GM23338 (cell line): ENCODE results near the gene PP2D1. TPM values are rescaled to one million over a fixed set of nuclear protein-coding genes. Genes with fewer than 3 reads are reported as not detected.

Source experiments
- ATAC-seq: fragments of 200-7000 bp; cut with Tn5 transposase; 3 replicates; pipeline ENCODE4 v1.9.1; 2020
- DNase-seq: peaks from one replicate; pipeline ENCODE4 v3.0.0-alpha.2; 2015; ENCODE audit warnings: low spot score
- H2AFZ ChIP-seq: fragments of 200-600 bp; sonication (generic); 2 replicates; pipeline ENCODE4 v1.8.0; 2016; ENCODE audit warnings: antibody characterized with exemption, mild to moderate bottlenecking, moderate library complexity
- H3F3A ChIP-seq: fragments of 200-600 bp; sonication (generic); replicated peaks from 2 replicates; pipeline ENCODE4 v1.8.0; 2017; ENCODE audit warnings: antibody characterized with exemption, mixed run types, low read depth
- H3K27ac ChIP-seq: fragments of 200-600 bp; sonication (generic); 2 replicates; pipeline ENCODE4 v1.6.1; 2016; ENCODE audit warnings: low read depth
- H3K27me3 ChIP-seq: fragments of 200-600 bp; sonication (generic); 2 replicates; pipeline ENCODE4 v1.8.0; 2016; ENCODE audit warnings: mild to moderate bottlenecking, mixed run types, moderate library complexity; ENCODE audit not compliant: insufficient read depth
- H3K36me3 ChIP-seq: fragments of 200-600 bp; sonication (generic); 2 replicates; pipeline ENCODE4 v1.8.0; 2016; ENCODE audit warnings: mild to moderate bottlenecking; ENCODE audit not compliant: insufficient read depth
- H3K4me1 ChIP-seq: fragments of 200-600 bp; sonication (generic); 2 replicates; pipeline ENCODE4 v1.8.0; 2016; ENCODE audit warnings: mild to moderate bottlenecking, moderate library complexity; ENCODE audit not compliant: insufficient read depth
- H3K4me2 ChIP-seq: fragments of 200-600 bp; sonication (generic); 2 replicates; pipeline ENCODE4 v1.7.1; 2017; ENCODE audit warnings: mixed run types
- H3K4me3 ChIP-seq: fragments of 200-600 bp; sonication (generic); 2 replicates; pipeline ENCODE4 v1.6.1; 2016; ENCODE audit warnings: mixed run types
- H3K79me2 ChIP-seq: fragments of 200-600 bp; sonication (generic); replicated peaks from 2 replicates; pipeline ENCODE4 v1.8.0; 2017; ENCODE audit warnings: mild to moderate bottlenecking; ENCODE audit not compliant: insufficient read depth
- H3K9me2 ChIP-seq: fragments of 200-600 bp; sonication (generic); 2 replicates; pipeline ENCODE4 v1.8.0; 2017; ENCODE audit not compliant: insufficient read depth
- H4K20me1 ChIP-seq: fragments of 200-600 bp; sonication (generic); replicated peaks from 2 replicates; pipeline ENCODE4 v1.8.0; 2017; ENCODE audit warnings: mild to moderate bottlenecking; ENCODE audit not compliant: insufficient read depth
- H3K27ac Mint-ChIP-seq: 2 replicates; pipeline ENCODE4 v1.8.0; 2020; ENCODE audit warnings: inconsistent platforms, mild to moderate bottlenecking, moderate library complexity, mixed read lengths
- H3K27me3 Mint-ChIP-seq: 3 replicates; pipeline ENCODE4 v1.8.0; 2022; ENCODE audit warnings: low read depth, mild to moderate bottlenecking, moderate library complexity, mixed read lengths, inconsistent platforms; ENCODE audit not compliant: insufficient read depth, poor library complexity
- H3K36me3 Mint-ChIP-seq: 3 replicates; pipeline ENCODE4 v1.8.0; 2021; ENCODE audit warnings: low read depth, mild to moderate bottlenecking, inconsistent platforms, moderate library complexity, mixed read lengths
- H3K4me1 Mint-ChIP-seq: 3 replicates; pipeline ENCODE4 v1.8.0; 2020; ENCODE audit warnings: mild to moderate bottlenecking, inconsistent platforms, mixed read lengths
- H3K4me3 Mint-ChIP-seq: 3 replicates; pipeline ENCODE4 v1.8.0; 2021; ENCODE audit warnings: moderate library complexity, mild to moderate bottlenecking, inconsistent platforms, mixed read lengths
- H3K9me3 Mint-ChIP-seq: 3 replicates; pipeline ENCODE4 v1.8.0; 2020; ENCODE audit warnings: moderate library complexity, mild to moderate bottlenecking, inconsistent platforms, mixed read lengths
- CREB1 ChIP-seq: fragments of 250-450 bp; sonication (Bioruptor Pico); IDR thresholded peaks from 2 replicates; pipeline ENCODE4 v1.5.0; 2020; ENCODE audit warnings: low read depth, mild to moderate bottlenecking, moderate library complexity
- EZH2 ChIP-seq: fragments of 200-600 bp; sonication (generic); IDR thresholded peaks from one replicate; pipeline ENCODE4 v1.8.0; 2017; ENCODE audit warnings: antibody characterized with exemption, mild to moderate bottlenecking, low read depth; ENCODE audit not compliant: unreplicated experiment
- EZH2phosphoT487 ChIP-seq: fragments of 200-600 bp; sonication (generic); IDR thresholded peaks from one replicate; pipeline ENCODE4 v1.8.1; 2018; ENCODE audit warnings: antibody characterized with exemption; ENCODE audit not compliant: unreplicated experiment
- JUNB ChIP-seq: IDR thresholded peaks from one replicate; pipeline ENCODE4 v1.6.1; 2016; ENCODE audit warnings: antibody characterized with exemption; ENCODE audit not compliant: unreplicated experiment
- NANOG ChIP-seq: IDR thresholded peaks from 2 replicates; pipeline ENCODE4 v1.6.1; 2016; ENCODE audit warnings: antibody characterized with exemption, borderline replicate concordance
- POLR2AphosphoS5 ChIP-seq: IDR thresholded peaks from 2 replicates; pipeline ENCODE4 v1.6.1; 2016; ENCODE audit warnings: antibody characterized with exemption, low read depth
- ZNF114 ChIP-seq: fragments of 250-450 bp; sonication (Bioruptor Pico); IDR thresholded peaks from 2 replicates; pipeline ENCODE4 v1.5.0; 2020; ENCODE audit warnings: mild to moderate bottlenecking, moderate library complexity
- ZNF331 ChIP-seq: fragments of 250-450 bp; sonication (Bioruptor Pico); IDR thresholded peaks from 2 replicates; pipeline ENCODE4 v1.5.0; 2020; ENCODE audit warnings: low read depth, mild to moderate bottlenecking, moderate library complexity
- ZNF462 ChIP-seq: fragments of 250-450 bp; sonication (Bioruptor Pico); IDR thresholded peaks from 2 replicates; pipeline ENCODE4 v1.5.0; 2020; ENCODE audit warnings: mild to moderate bottlenecking, moderate library complexity
- polyA plus RNA-seq: library from polyadenylated mRNA; unstranded; fragments of >200 nt; fragmentation: Nextera tagmentation; extraction: Ambion mirVana; gene quantifications from 2 replicates; pipeline ENCODE4 v1.2.1, GENCODE V29; 2016
- total RNA-seq: library from RNA; depleted of rRNA; stranded (reverse); fragments of >200 nt; shearing (Covaris generic); gene quantifications from 2 replicates; pipeline ENCODE4 v1.2.3, GENCODE V29; 2014
- TF ChIP-seq, protein P1 (sequence below): IDR thresholded peaks from 2 replicates; pipeline ENCODE4 v1.6.1; 2016; ENCODE audit warnings: antibody characterized with exemption
- TF ChIP-seq, protein P2 (sequence below), 2 experiments: fragments of 200-600 bp in 1 of 2; sonication (generic) in 1 of 2; conservative IDR thresholded peaks; 2 replicates each; pipeline versions ENCODE4 v1.5.1 to v1.6.1; 2016 to 2017; ENCODE audit warnings: antibody characterized with exemption in 2 of 2, low read depth in 2 of 2, mild to moderate bottlenecking in 2 of 2, moderate library complexity in 1 of 2
- TF ChIP-seq, protein P3 (sequence below): IDR thresholded peaks from one replicate; pipeline ENCODE4 v1.6.1; 2018; ENCODE audit warnings: antibody characterized with exemption; ENCODE audit not compliant: unreplicated experiment

PP2D1 gene
- total and polyA plus RNA-seq, 2 experiments from 2014 or later = 0.40 TPM; not detected in 1

DNA sequence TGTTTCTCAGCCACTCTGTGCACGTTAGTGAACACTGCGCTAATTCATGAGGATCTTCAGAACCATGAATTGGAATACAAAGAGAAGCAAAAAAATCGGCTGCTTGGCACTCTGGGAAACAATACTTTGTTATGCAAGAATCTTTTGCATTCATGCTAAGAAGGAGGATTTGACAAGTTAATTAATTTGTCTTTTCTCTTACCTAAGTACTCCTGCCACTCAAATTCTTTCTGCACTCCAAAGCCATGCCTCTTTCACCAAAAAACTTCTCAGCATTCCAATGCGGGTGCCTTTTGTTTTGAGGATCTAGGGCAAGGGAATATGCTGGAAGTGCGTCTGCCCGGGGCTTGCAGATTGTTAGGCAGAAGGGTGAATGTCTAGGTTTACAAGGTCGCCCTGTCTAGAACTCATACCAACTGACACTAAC, 16.9 kb upstream of the PP2D1 start (continued):
- TF ChIP-seq, protein P1, sequence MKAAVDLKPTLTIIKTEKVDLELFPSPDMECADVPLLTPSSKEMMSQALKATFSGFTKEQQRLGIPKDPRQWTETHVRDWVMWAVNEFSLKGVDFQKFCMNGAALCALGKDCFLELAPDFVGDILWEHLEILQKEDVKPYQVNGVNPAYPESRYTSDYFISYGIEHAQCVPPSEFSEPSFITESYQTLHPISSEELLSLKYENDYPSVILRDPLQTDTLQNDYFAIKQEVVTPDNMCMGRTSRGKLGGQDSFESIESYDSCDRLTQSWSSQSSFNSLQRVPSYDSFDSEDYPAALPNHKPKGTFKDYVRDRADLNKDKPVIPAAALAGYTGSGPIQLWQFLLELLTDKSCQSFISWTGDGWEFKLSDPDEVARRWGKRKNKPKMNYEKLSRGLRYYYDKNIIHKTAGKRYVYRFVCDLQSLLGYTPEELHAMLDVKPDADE = no peak
- TF ChIP-seq EZH2 = no peak

DNA sequence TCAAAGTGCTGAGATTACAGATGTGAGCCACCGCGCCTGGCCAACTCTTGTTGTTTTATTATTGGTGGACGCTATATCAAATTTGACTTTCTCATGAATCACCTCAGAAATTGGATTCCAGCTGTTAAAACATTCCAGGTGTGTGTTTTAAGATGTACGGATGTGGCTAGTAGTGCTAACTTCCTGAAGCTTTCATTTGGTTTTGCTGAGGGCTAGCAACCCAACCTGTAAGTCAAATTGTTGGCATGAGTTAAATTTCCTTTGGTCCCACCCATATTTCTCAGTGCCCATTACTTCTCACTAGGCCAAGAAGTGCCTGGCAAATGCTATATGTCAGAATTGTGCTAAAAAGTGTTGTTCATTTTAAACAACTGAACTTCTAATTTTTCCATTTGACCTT, 15.1 kb upstream of the PP2D1 start:
- H3F3A ChIP-seq = no peaks in the 10 kb centered on the region
- no peaks in the 10 kb centered on the region for H3K9me2 ChIP-seq
- no peaks in the 10 kb centered on the region for H3K27me3 Mint-ChIP-seq
- H2AFZ ChIP-seq = no peak overlapping the region; the same call in 1 of the 2 replicates
- peaks cover 10% of the 10 kb centered on the region; the same call in 1 of the 2 replicates for H3K4me1 ChIP-seq
- no peak for DNase-seq
- no peaks in the 10 kb centered on the region for H3K36me3 ChIP-seq
- no peaks in the 10 kb centered on the region for H3K79me2 ChIP-seq
- no peaks in the 10 kb centered on the region for H3K27me3 ChIP-seq
- H3K4me1 Mint-ChIP-seq = peaks cover 8% of the 10 kb centered on the region
- no peak overlapping the region for H3K4me2 ChIP-seq
- no peaks in the 10 kb centered on the region for H3K36me3 Mint-ChIP-seq
- H3K4me3 Mint-ChIP-seq = no peak overlapping the region
- H3K27ac ChIP-seq = no peak overlapping the region
- no peaks in the 10 kb centered on the region for H4K20me1 ChIP-seq
- no peak overlapping the region for H3K4me3 ChIP-seq
- H3K27ac Mint-ChIP-seq = no peak overlapping the region
- H3K9me3 Mint-ChIP-seq = no peaks in the 10 kb centered on the region
- no peak for ATAC-seq
- TF ChIP-seq, protein P2, sequence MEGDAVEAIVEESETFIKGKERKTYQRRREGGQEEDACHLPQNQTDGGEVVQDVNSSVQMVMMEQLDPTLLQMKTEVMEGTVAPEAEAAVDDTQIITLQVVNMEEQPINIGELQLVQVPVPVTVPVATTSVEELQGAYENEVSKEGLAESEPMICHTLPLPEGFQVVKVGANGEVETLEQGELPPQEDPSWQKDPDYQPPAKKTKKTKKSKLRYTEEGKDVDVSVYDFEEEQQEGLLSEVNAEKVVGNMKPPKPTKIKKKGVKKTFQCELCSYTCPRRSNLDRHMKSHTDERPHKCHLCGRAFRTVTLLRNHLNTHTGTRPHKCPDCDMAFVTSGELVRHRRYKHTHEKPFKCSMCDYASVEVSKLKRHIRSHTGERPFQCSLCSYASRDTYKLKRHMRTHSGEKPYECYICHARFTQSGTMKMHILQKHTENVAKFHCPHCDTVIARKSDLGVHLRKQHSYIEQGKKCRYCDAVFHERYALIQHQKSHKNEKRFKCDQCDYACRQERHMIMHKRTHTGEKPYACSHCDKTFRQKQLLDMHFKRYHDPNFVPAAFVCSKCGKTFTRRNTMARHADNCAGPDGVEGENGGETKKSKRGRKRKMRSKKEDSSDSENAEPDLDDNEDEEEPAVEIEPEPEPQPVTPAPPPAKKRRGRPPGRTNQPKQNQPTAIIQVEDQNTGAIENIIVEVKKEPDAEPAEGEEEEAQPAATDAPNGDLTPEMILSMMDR (conservative IDR thresholded peaks at IDR 0.05; ENCODE audit: low read depth in 2 of 2) = no peak
- TF ChIP-seq, protein P1 = no peak
- TF ChIP-seq ZNF331 = no peak
- no peak for TF ChIP-seq ZNF114 (CRISPR knock-in tag)
- no peak for TF ChIP-seq CREB1 (CRISPR knock-in tag)
- TF ChIP-seq EZH2phosphoT487 = no peak
- TF ChIP-seq, protein P3, sequence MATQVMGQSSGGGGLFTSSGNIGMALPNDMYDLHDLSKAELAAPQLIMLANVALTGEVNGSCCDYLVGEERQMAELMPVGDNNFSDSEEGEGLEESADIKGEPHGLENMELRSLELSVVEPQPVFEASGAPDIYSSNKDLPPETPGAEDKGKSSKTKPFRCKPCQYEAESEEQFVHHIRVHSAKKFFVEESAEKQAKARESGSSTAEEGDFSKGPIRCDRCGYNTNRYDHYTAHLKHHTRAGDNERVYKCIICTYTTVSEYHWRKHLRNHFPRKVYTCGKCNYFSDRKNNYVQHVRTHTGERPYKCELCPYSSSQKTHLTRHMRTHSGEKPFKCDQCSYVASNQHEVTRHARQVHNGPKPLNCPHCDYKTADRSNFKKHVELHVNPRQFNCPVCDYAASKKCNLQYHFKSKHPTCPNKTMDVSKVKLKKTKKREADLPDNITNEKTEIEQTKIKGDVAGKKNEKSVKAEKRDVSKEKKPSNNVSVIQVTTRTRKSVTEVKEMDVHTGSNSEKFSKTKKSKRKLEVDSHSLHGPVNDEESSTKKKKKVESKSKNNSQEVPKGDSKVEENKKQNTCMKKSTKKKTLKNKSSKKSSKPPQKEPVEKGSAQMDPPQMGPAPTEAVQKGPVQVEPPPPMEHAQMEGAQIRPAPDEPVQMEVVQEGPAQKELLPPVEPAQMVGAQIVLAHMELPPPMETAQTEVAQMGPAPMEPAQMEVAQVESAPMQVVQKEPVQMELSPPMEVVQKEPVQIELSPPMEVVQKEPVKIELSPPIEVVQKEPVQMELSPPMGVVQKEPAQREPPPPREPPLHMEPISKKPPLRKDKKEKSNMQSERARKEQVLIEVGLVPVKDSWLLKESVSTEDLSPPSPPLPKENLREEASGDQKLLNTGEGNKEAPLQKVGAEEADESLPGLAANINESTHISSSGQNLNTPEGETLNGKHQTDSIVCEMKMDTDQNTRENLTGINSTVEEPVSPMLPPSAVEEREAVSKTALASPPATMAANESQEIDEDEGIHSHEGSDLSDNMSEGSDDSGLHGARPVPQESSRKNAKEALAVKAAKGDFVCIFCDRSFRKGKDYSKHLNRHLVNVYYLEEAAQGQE = no peak
- no peak for TF ChIP-seq NANOG
- TF ChIP-seq JUNB = no peak
- no peak for TF ChIP-seq POLR2AphosphoS5
- TF ChIP-seq ZNF462 (CRISPR knock-in tag) = no peak
- no peak for TF ChIP-seq EZH2
